Cardiac fibroblast (primary cell): ENCODE results near the gene NISCH.
A peak's percentile ranks its signal among the peaks of the same experiment; 100 is the strongest.
"Not testable (repeated sequence)": the region's sequence is repeated elsewhere in the genome, so short reads cannot be mapped to it uniquely, and the experiment has no call there.

Experiments used
- DNase-seq, 2 donors: peaks; one replicate each; pipeline versions ENCODE4 v3.0.0 to v3.0.0-alpha.2; 2010; ENCODE audit warnings: low read depth in 2 of 2
- H3K4me3 ChIP-seq, 2 donors: replicated peaks in 1 of 2; 1 replicate in 1 of 2; 2 replicates in 1 of 2; pipeline ENCODE4 v1.5.1; 2011; ENCODE audit warnings: low read depth in 2 of 2, low read length in 2 of 2, mild to moderate bottlenecking in 2 of 2, moderate library complexity in 1 of 2
- CTCF ChIP-seq: IDR thresholded peaks from one replicate; pipeline ENCODE4 v1.5.1; 2011; ENCODE audit warnings: low read depth, mild to moderate bottlenecking, low read length, inconsistent platforms

The NISCH gene

GRCh38 chr3:52523386-52524257, 68.2 kb downstream of the NISCH start:
- H3K4me3 ChIP-seq, result no peak overlapping the region
- DNase-seq, result no peak
- no peak for TF ChIP-seq CTCF

- TF ChIP-seq CTCF, result no peak
- DNase-seq, result no peak
- no peak overlapping the region for H3K4me3 ChIP-seq
These were observed 68.9 kb downstream of the NISCH start for GRCh38 chr3:52524258-52524751.

- no peak overlapping the region for H3K4me3 ChIP-seq
- TF ChIP-seq CTCF, result no peak
- DNase-seq, result peak in 1 of 2 donors; percentile 32
These were observed 69.6 kb downstream of the NISCH start for GRCh38 chr3:52524752-52525679.

- TF ChIP-seq CTCF, result no peak
- H3K4me3 ChIP-seq, result no peak overlapping the region
These were observed 70.5 kb downstream of the NISCH start for GRCh38 chr3:52525680-52526561.

GRCh38 chr3:52526671-52527038, 71.3 kb downstream of the NISCH start:
- DNase-seq, H3K4me3 ChIP-seq: not testable (repeated sequence)

More at GRCh38 chr3:52525680-52526561, 70.5 kb downstream of the NISCH start:
- DNase-seq, result no peak

GRCh38 chr3:52527039-52527731, 71.8 kb downstream of the NISCH start:
- DNase-seq, result no peak
- no peak for TF ChIP-seq CTCF
- no peak overlapping the region for H3K4me3 ChIP-seq
